H9 (cell line): ENCODE results near the gene RAPGEF3. TPM values are rescaled to one million over a fixed set of nuclear protein-coding genes. Genes with fewer than 3 reads are reported as not detected.

Source experiments
- DNase-seq: peaks from one replicate; pipeline ENCODE4 v3.0.0-alpha.2; 2017
- H2AFZ ChIP-seq: one replicate; pipeline ENCODE4 v1.6.1; 2013; ENCODE audit warnings: mild to moderate bottlenecking, low read length, control low read depth, moderate library complexity
- H2AK5ac ChIP-seq: 2 replicates; pipeline ENCODE4 v1.6.1; 2013; ENCODE audit warnings: low read length, control low read depth, mixed read lengths; ENCODE audit not compliant: insufficient read length
- H2BK120ac ChIP-seq: one replicate; pipeline ENCODE4 v1.6.1; 2013; ENCODE audit warnings: low read depth, mild to moderate bottlenecking, low read length, control low read depth, inconsistent platforms; ENCODE audit not compliant: poor library complexity, severe bottlenecking
- H2BK12ac ChIP-seq: 2 replicates; pipeline ENCODE4 v1.6.1; 2013; ENCODE audit warnings: low read length, control low read depth, mixed read lengths, low read depth; ENCODE audit not compliant: insufficient read length
- H2BK15ac ChIP-seq: 2 replicates; pipeline ENCODE4 v1.6.1; 2013; ENCODE audit warnings: low read depth, low read length, control low read depth
- H2BK20ac ChIP-seq: one replicate; pipeline ENCODE4 v1.6.1; 2013; ENCODE audit warnings: low read depth, mild to moderate bottlenecking, low read length, control low read depth, inconsistent platforms; ENCODE audit not compliant: poor library complexity, severe bottlenecking
- H2BK5ac ChIP-seq: 2 replicates; pipeline ENCODE4 v1.6.1; 2013; ENCODE audit warnings: low read length, control low read depth, mixed read lengths; ENCODE audit not compliant: insufficient read length
- H3K14ac ChIP-seq: 2 replicates; pipeline ENCODE4 v1.6.1; 2013; ENCODE audit warnings: low read length, control low read depth; ENCODE audit not compliant: insufficient read depth
- H3K18ac ChIP-seq: 2 replicates; pipeline ENCODE4 v1.6.1; 2013; ENCODE audit warnings: low read depth, mild to moderate bottlenecking, mixed read lengths, low read length, control low read depth; ENCODE audit not compliant: insufficient read length
- H3K23ac ChIP-seq: 2 replicates; pipeline ENCODE4 v1.6.1; 2013; ENCODE audit warnings: low read length, control low read depth, mixed read lengths, low read depth; ENCODE audit not compliant: insufficient read length
- H3K23me2 ChIP-seq: 2 replicates; pipeline ENCODE4 v1.6.1; 2013; ENCODE audit warnings: low read depth, mild to moderate bottlenecking, mixed read lengths, low read length, control low read depth; ENCODE audit not compliant: insufficient read length, poor library complexity, severe bottlenecking
- H3K27ac ChIP-seq: 2 replicates; pipeline ENCODE4 v1.5.1; 2013; ENCODE audit warnings: low read length, control low read depth, mixed read lengths, low read depth; ENCODE audit not compliant: insufficient read length
- H3K27me3 ChIP-seq: 2 replicates; pipeline ENCODE4 v1.6.1; 2013; ENCODE audit warnings: low read length, control low read depth, inconsistent platforms; ENCODE audit not compliant: insufficient read depth
- H3K4ac ChIP-seq: 2 replicates; pipeline ENCODE4 v1.6.1; 2013; ENCODE audit warnings: low read depth, mild to moderate bottlenecking, control low read depth, inconsistent platforms, low read length, moderate library complexity
- H3K4me1 ChIP-seq: 2 replicates; pipeline ENCODE4 v1.6.1; 2013; ENCODE audit warnings: low read length, control low read depth, inconsistent platforms; ENCODE audit not compliant: insufficient read depth
- H3K4me2 ChIP-seq: 2 replicates; pipeline ENCODE4 v1.6.1; 2013; ENCODE audit warnings: low read length, control low read depth, mixed read lengths; ENCODE audit not compliant: insufficient read length, insufficient read depth
- H3K56ac ChIP-seq: 2 replicates; pipeline ENCODE4 v1.6.1; 2013; ENCODE audit warnings: low read depth, mild to moderate bottlenecking, mixed read lengths, low read length, control low read depth; ENCODE audit not compliant: insufficient read length
- H3K79me1 ChIP-seq: 2 replicates; pipeline ENCODE4 v1.6.1; 2013; ENCODE audit warnings: low read depth, mild to moderate bottlenecking, moderate library complexity, low read length, control low read depth, inconsistent platforms; ENCODE audit not compliant: insufficient read depth, poor library complexity, severe bottlenecking
- H3K79me2 ChIP-seq: 2 replicates; pipeline ENCODE4 v1.6.1; 2013; ENCODE audit warnings: low read length, control low read depth, inconsistent platforms; ENCODE audit not compliant: insufficient read depth
- H3K9ac ChIP-seq: 2 replicates; pipeline ENCODE4 v1.6.1; 2013; ENCODE audit warnings: low read length, control low read depth, mixed read lengths; ENCODE audit not compliant: insufficient read length; ENCODE audit errors: extremely low read depth
- H3K9me3 ChIP-seq: one replicate; pipeline ENCODE4 v1.6.1; 2013; ENCODE audit warnings: low read depth, low read length, inconsistent platforms; ENCODE audit not compliant: control insufficient read depth
- H3T11ph ChIP-seq: one replicate; pipeline ENCODE4 v1.6.1; 2013; ENCODE audit warnings: mild to moderate bottlenecking, low read length, control low read depth, inconsistent platforms
- H4K20me1 ChIP-seq: one replicate; pipeline ENCODE4 v1.6.1; 2013; ENCODE audit not compliant: control insufficient read depth, insufficient read length, insufficient read depth
- H4K5ac ChIP-seq: 2 replicates; pipeline ENCODE4 v1.6.1; 2013; ENCODE audit warnings: low read depth, mild to moderate bottlenecking, mixed read lengths, low read length, control low read depth; ENCODE audit not compliant: insufficient read length
- H4K8ac ChIP-seq: replicated peaks from 2 replicates; pipeline ENCODE4 v1.6.1; 2013; ENCODE audit warnings: low read length, control low read depth, mixed read lengths, low read depth; ENCODE audit not compliant: insufficient read length
- H4K91ac ChIP-seq: 2 replicates; pipeline ENCODE4 v1.6.1; 2013; ENCODE audit warnings: low read depth, mild to moderate bottlenecking, moderate library complexity, mixed read lengths, low read length, control low read depth; ENCODE audit not compliant: insufficient read length
- H3K27ac Mint-ChIP-seq, 3 experiments: 2 replicates in 2 of 3; 3 replicates in 1 of 3; pipeline ENCODE4 v1.8.0; 2020 to 2021; ENCODE audit warnings: mixed read lengths in 3 of 3, mild to moderate bottlenecking in 1 of 3, moderate library complexity in 1 of 3
- H3K27me3 Mint-ChIP-seq: 2 replicates; pipeline ENCODE4 v1.8.0; 2021; ENCODE audit warnings: low read depth, mild to moderate bottlenecking, moderate library complexity, mixed read lengths
- H3K36me3 Mint-ChIP-seq, 3 experiments: 2 replicates in 2 of 3; 3 replicates in 1 of 3; pipeline ENCODE4 v1.8.0; 2020 to 2021; ENCODE audit warnings: low read depth in 3 of 3, mixed read lengths in 3 of 3; ENCODE audit not compliant: insufficient read depth in 1 of 3
- H3K4me1 Mint-ChIP-seq, 2 experiments: 2 replicates each; pipeline ENCODE4 v1.8.0; 2020; ENCODE audit warnings: mixed read lengths in 2 of 2
- H3K4me3 Mint-ChIP-seq, 2 experiments: 2 replicates in 1 of 2; 3 replicates in 1 of 2; pipeline ENCODE4 v1.8.0; 2020 to 2021; ENCODE audit warnings: mild to moderate bottlenecking in 2 of 2, mixed read lengths in 2 of 2, moderate library complexity in 1 of 2
- H3K9me3 Mint-ChIP-seq, 2 experiments: 2 replicates in 1 of 2; 3 replicates in 1 of 2; pipeline ENCODE4 v1.8.0; 2020; ENCODE audit warnings: mild to moderate bottlenecking in 2 of 2, mixed read lengths in 2 of 2, moderate library complexity in 1 of 2
- WGBS: extraction: QIAGEN DNeasy Blood & Tissue Kit; methylation state at CpG from one replicate; pipeline ENCODE4 v1.1.7; 2013; ENCODE audit warnings: missing lambda C conversion rate, low lambda C conversion rate, mixed read lengths; ENCODE audit not compliant: insufficient read length; ENCODE audit errors: extremely low coverage; 5-methylcytosine and 5-hydroxymethylcytosine counted together
- total RNA-seq: library from RNA; stranded (reverse); gene quantifications from 2 replicates; pipeline ENCODE4 v1.2.1, GENCODE V29; 2021
- TF ChIP-seq, protein P1 (sequence below): fragments of 200-600 bp; sonication (generic); conservative IDR thresholded peaks from 3 replicates; pipeline ENCODE4 v1.8.0; 2021; ENCODE audit warnings: antibody characterized with exemption, mild to moderate bottlenecking

The RAPGEF3 gene
- total RNA-seq, 1 experiment from 2014 or later, result 7.4 TPM

DNA sequence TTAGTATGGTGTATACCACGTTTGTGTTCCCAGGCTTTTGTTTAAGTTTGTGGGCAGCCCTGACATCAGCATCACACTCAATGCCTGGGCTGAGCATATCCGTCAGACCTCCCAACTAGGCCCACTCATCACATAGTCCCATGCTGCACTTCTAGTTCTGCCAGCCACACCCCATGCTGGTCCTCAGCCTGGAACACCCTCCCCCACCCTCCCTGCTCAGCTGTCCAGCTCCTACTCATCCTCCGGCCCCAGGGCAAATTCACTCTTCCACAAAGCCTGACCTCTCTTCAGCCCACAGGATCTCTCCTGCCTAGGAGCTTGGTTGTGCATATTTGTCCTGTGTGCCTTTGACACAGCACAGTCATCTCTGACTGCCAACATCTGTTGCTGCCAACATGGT is 29.4 kb downstream of the RAPGEF3 start:
- H3K23me2 ChIP-seq, result no peaks in the 10 kb centered on the region
- H3K79me2 ChIP-seq, result no peaks in the 10 kb centered on the region
- H2AK5ac ChIP-seq, result no peak overlapping the region
- no CpG with 5 or more reads among the region's 3 CpGs for WGBS
- H3K27ac ChIP-seq, result no peak overlapping the region
- H3K4me1 ChIP-seq, result no peaks in the 10 kb centered on the region
- H4K91ac ChIP-seq, result no peak overlapping the region
- no peak overlapping the region for H2BK15ac ChIP-seq
- H4K5ac ChIP-seq, result no peak overlapping the region
- H2BK20ac ChIP-seq, result no peak overlapping the region
- no peaks in the 10 kb centered on the region for H3K9me3 Mint-ChIP-seq
- no peak for DNase-seq
- TF ChIP-seq, protein P1, sequence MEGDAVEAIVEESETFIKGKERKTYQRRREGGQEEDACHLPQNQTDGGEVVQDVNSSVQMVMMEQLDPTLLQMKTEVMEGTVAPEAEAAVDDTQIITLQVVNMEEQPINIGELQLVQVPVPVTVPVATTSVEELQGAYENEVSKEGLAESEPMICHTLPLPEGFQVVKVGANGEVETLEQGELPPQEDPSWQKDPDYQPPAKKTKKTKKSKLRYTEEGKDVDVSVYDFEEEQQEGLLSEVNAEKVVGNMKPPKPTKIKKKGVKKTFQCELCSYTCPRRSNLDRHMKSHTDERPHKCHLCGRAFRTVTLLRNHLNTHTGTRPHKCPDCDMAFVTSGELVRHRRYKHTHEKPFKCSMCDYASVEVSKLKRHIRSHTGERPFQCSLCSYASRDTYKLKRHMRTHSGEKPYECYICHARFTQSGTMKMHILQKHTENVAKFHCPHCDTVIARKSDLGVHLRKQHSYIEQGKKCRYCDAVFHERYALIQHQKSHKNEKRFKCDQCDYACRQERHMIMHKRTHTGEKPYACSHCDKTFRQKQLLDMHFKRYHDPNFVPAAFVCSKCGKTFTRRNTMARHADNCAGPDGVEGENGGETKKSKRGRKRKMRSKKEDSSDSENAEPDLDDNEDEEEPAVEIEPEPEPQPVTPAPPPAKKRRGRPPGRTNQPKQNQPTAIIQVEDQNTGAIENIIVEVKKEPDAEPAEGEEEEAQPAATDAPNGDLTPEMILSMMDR, result no peak
- no peak overlapping the region for H2BK5ac ChIP-seq
- no peaks in the 10 kb centered on the region for H3K27me3 ChIP-seq
- no peak overlapping the region for H4K8ac ChIP-seq
- no peak overlapping the region for H3K18ac ChIP-seq
- H3K14ac ChIP-seq, result no peak overlapping the region
- no peak overlapping the region for H3K4ac ChIP-seq
- H3K79me1 ChIP-seq, result no peaks in the 10 kb centered on the region
- no peak overlapping the region for H3K4me2 ChIP-seq
- no peak overlapping the region for H3K4me3 Mint-ChIP-seq
- no peak overlapping the region for H3T11ph ChIP-seq
- no peak overlapping the region for H3K9ac ChIP-seq
- no peak overlapping the region for H3K56ac ChIP-seq
- peaks cover 16% of the 10 kb centered on the region for H3K27me3 Mint-ChIP-seq
- no peak overlapping the region for H2BK12ac ChIP-seq
- H4K20me1 ChIP-seq, result no peaks in the 10 kb centered on the region
- H3K4me1 Mint-ChIP-seq, result peaks cover 6 to 7% of the 10 kb centered on the region in 2 experiments
- no peak overlapping the region for H2AFZ ChIP-seq
- no peak overlapping the region for H2BK120ac ChIP-seq
- H3K36me3 Mint-ChIP-seq, result no peaks in the 10 kb centered on the region
- H3K23ac ChIP-seq, result no peak overlapping the region
- H3K27ac Mint-ChIP-seq, result no peak overlapping the region
- no peaks in the 10 kb centered on the region for H3K9me3 ChIP-seq
